HG03342 (cell line): ENCODE data around the gene PLCH2.

Experiments used
- ATAC-seq: cut with Tn5 transposase; IDR thresholded peaks from one replicate; pipeline ENCODE4 v1.9.1; 2021; ENCODE audit warnings: mild to moderate bottlenecking, moderate library complexity; ENCODE audit not compliant: unreplicated experiment

PLCH2 gene

DNA sequence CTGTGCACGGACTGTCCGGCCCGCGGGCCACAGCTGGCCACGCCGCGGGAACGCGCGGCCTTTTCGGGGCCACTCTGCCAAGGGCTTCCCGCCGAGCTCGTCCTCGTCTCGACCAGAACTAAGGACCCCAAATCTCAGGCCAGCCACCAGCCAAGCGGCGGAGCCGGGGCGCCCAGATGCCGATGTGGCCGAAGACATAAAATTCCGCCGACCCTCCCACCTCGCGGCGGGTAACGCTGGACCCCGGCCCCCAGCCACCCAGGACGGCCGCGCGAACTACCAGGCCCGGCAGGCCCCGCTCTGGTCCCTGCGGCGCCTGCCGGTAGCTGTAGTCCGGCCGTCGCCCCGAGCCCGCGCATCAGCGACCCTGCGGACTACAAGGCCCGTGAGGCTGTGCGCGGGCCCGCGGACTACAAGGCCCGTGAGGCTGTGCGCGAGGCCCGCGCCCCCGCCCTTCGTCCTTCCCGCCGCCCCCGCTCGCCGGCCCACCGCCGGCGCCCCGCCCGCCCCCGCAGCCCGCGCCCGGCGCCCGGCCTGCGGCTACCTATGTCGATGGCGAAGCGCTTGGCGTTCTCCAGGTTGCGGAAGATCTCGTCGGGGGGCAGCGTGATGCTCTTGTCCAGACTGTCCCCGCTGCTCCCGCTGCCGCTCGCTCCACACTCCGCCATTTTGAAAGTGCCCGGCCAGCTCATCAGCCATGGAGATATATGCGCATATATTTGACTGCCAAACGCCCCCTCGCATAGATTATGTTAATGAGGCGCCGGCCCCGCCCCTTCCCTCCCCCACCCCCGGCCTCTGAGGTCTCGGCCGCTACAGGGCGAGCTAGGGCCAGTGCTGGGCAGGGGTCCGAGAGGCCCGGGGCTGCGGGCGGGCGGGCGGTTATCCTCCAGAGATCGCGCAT, 50.1 kb downstream of the PLCH2 start, which contains the start of gene PANK4:
PANK4 (minus strand) TSS at position 677 of the 904 bp plus-strand sequence; CDS start at position 668, 9 bp downstream.
- peak; percentile 87 for ATAC-seq

DNA sequence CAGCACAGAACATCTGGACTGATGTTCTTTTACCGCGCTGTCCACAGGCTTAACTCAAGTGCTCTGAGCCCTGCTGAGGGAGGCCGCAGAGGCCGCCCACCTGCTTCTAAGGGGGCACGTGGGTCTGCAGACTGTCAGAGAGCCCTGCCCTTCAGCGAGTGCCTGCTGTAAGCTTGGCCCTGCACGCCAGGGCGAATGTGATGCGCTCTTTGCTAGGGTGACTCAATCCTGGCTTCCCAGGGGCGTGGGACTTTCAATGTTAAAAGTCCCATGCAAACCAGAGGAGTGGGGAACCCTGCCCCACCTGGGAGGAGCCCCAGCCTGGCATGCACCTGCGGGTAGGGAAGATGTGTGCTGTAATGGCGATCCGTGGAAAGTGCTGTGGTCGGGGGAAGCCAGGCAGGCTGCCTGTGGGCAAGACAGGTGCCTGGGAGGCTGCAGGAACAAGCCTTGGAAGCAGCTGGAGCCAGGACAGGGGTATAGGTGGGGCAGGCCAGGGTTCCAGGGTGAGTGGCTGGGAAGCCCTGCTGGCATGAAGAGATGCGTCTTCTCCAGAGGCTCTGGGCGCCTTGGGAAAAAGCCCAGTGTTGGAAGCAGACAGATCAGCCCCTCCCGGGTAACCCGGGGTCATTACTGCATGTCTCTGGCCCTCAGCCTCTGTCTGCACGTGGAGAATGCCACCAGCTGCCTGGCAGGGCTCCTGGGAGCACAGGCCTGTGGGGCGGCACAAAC, 50.9 kb downstream of the PLCH2 start:
- ATAC-seq, result peak; percentile 25

DNA sequence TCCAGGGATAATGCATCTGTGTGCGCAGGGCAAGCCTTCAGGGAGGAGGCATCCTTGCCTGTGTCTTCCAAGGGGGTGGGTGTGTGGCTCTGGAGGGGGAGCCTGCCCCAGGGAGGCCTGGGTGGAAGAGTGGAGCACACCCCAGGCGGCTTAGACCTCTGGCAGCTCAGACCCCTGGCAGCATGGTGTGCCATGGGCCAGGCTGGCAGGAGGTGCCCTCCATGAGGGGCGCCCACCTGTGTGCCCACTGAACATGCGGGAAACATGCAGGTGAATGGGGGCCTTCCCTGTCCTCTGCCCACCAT, 51.4 kb downstream of the PLCH2 start:
- ATAC-seq, result no peak

DNA sequence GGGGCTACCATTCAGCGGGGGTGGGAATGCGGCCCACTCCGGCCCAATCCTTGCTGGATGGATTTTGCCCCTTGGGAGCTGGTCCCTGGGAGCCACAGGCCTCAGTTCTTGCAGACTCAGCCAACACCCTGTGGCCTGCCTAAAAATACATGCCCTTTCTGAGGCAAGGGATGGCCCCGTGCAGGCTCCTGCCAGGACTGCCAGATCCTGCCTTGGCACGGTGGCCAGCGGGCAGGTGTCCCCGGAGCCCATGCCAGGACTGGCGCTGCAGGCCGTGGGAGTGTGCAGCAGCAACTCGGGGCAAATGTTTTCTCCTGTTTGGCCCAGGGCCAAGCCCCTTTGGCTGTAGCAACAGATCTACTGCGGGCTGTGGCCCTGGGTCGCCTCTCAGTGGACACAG, 51.9 kb downstream of the PLCH2 start:
- no peak for ATAC-seq

DNA sequence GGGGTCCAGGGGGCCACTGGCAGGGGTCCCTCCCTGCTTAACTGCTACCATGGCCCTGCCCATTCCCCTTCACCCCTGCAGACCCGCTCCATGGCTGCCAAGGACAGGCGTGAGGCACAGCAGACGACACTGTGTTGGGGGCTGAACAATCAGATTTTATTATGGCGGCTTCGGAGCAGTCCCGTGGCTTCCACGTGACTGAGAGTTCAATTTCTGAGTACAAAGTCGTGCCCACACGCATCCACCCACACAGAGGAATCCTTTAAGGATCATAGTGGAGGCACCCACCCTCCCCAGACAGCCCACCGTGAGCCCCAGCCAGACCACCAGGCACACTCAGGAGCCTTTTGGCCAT, 52.5 kb downstream of the PLCH2 start:
- ATAC-seq, result no peak

DNA sequence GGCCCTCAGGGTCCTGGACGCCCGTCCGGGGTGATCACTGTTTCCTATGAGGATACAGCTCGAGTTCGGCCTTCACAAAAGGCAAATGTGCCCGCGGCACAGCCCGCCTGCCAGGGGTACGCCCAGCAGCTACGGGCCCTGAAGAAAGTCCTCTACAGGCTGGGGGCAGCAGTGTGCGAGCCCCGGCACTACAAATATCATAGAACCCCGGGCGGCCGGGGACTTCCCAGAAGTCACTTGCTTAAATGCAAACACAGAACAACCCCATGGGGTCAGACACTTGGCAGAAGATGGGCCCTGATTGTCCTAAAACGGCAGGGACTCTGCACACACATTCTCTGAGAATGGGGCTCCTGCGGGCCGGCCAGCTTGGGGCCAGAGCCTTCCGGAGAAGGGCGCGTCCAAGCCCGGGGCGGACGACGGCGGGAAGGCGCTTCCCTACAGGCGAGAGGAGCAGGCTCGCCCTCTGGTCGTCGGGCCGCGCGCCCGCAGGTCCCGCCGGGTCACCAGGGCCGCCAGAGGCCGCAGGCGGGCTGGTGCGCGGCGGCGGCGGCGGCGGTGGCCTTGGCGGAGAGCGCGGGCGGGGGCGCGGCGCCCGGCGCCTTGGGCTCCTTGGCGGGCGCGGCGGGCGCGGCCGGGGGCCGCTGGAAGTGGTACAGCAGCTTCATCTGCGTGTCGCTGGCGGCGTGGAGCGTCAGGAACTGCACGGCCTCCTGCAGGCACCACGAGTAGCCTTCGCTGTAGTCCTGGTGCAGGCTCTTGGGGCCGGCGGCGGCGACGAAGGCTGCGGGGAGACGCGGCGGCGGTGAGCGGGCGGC, 53.1 kb downstream of the PLCH2 start:
- ATAC-seq, result no peak

DNA sequence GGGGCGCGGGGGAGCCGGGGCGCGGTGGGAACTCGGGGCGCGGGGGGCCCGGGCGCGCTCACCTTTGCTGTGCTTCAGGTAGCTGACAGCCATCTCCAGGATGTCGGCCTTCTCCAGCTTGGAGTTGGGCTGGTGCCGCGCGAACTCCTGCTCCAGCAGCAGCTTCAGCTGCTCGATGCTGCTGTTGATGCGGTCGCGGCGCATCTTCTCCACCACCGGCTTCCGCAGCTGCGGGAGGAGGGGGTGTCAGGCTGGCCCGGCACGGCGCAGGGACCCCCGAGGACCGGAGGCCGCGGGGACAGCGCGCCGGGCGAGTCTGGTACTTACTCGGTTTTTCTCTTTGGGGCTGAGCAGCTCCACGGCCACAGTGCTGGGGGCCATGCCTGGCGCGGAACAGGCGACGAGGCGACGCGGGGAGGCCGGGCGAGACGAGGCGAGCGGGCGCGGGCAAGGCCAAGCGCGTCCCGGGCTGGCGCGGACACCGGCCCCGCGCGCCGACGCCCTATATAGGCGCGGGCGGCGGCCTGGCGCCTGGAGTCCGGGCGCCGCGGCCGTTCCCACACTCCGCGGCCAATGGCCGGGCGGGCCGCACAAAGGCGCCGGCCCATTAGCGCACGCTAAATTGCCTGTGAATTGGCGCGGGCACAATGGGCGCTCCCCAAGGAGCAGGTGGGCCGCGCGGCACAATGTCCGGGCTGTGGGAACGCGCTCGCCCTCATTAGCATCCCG, 53.9 kb downstream of the PLCH2 start, which contains the start of gene HES5:
HES5 (minus strand) TSS at position 480 of the 729 bp plus-strand sequence; CDS start at position 381, 99 bp downstream.
- ATAC-seq, result no peak

DNA sequence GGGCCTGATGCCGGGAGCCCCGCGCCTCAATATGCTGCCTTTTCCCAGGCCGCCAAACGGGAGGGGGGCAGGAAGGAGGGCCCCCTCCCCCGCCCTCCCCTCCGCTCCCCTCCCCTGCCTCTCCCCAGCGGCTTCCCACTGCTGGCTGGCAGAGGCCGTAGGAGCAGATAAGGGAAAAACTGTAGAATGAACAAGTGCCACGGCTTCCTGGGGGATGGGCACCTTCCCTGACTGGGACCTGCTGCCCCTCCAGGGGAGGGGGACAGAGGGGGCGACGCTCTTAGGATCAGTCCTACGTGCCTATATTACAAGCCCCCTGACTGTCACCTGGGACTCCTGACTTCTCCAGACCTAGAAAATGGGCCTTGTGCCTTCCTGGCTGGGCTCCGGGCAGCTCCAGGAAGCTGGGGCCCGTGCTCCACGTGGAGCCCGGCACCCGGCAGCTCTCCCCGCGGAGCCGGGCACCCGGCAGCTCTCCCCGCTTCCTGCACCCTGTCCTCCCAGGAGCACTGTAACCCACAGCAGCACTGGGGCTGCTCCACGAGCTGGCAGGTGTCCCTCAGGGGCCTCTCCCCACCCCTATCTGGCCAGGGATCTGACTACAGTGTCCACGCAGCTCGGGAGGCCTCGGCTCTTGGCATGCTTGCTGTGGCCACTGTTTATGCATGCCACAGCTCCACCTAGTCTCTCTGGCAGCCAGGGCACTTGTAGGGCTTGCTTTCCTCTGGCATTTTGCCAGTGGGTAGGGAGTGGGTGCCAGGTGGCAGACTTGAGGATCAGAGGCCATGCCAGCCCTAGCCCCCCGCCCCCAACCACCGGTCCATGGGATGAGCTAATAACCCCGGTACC, 54.6 kb downstream of the PLCH2 start:
- no peak for ATAC-seq

DNA sequence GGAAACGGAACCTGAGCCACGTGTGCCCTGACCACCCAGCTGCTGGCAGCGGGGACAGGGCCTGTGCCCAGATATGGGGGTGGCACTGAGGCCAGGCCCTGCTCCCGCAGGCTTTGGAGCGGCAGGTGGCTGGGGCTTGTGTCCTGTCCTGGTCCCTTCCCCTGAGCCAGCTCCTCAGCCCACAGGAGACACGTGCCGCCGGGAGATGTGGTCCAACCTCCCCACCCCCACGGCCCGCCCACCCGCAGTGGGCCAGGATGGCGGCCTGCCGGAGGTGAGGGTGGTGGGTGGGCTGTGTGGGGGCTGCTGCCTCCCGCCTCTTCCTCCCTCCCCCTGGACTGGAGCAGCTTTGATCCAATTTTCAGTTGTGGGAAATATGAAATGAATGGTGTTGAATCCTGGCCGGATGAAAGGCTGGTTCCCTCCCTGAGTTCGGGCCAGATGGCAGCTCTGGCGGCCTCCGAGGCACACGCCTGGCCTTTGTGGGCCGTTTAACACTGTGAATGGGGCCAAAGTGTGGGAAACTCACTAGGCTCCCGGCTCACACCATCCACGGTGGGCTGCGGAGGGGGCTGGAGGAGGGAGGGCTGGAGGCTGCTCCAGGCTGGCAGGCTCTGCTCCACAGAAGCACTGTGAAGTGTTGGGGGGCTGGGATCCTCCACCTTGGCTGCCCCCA, 56.5 kb downstream of the PLCH2 start:
- ATAC-seq, result no peak

DNA sequence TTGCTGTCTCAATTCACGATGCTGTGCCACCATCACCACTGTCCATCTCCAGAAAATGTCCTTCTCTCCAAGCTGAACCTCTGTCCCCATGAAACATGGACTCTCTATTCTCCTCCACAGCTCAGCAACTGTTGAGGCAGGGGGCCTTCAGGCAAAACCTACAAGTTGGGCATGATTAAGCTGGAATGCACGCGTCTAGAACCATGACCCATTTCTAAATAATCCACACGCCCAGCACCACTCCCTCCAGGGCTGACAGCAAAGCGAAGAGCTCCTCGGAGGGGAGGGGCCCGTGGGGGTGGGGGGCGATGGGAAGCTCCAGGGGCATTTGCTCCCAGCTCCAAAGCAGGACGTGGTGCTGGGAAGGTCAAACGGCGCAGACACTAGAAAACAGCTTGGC, 57.3 kb downstream of the PLCH2 start:
- ATAC-seq, result no peak

DNA sequence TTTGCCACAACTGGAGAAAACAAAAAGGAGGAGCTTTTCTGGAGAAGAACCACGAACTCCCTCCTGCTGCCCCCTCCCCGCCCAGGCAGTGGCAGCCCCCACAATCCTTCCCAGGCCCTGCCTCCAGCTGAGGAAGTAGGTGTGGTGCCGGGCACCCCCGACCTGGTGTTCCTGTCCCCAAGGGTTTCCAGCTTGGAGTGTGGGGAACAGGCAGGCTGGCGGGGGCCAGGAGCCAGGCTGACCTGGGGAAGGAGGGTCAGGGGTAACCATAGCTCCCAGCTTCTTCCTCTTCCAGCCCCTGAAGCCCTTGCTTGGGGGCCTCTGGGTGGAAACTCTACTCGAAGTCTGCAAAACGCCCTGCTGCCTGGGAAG, 58.2 kb downstream of the PLCH2 start:
- no peak for ATAC-seq

DNA sequence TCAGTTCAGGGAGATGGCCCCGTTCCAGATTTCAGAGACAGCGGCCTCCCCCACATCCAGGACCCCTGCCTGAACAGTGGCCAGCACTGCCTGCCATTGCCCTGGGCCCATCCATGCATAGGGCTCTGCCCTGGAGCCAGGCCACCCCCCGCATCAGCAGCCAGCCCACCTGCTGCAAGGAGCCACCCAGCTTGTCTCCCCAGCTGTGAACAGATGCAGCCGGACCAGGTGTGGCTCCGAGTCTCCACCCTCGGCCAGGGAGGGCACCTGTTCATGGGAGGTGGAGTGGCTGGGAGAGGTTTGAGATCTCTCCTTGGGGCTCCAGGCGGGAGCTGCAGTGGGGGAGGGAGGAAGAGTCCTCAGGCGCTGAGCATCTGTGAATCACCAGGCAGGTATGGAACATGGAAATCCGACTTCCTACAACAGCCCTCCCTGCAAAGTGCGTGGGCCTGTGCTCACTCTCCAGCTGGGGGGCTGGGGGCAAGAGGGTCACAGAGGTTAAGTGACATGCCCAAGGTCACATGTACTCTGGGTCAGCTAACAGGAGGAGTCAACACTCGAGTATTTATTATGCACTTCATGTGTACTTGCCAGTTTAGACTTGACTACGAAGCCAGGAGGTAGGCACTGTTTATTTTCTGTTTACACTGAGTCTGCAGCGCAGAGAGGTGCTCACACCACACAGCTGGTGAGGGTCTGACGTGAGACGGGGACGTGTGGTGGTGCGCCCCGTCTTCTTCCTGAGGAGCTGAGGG, 58.8 kb downstream of the PLCH2 start:
- ATAC-seq, result no peak

DNA sequence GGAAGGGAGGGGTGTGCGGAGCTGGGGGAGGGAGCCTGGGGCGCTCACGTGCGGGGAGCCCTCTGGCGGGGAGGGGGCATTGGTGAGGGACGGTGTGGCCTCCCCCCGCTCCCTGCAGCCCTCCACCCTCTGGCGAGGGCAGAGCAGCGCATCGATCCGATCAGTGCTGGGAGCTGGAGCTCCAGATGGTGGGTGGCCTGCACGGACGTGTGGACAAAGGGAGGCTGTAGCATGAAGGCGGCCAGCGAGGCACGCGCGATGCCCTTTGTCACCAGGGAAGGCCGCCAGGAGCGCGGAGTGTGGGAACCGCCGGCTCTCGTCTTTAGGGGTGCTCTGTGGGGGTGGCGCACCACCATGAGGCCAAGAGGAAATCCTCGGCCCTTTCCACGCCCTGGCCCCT, 59.4 kb downstream of the PLCH2 start:
- no peak for ATAC-seq

DNA sequence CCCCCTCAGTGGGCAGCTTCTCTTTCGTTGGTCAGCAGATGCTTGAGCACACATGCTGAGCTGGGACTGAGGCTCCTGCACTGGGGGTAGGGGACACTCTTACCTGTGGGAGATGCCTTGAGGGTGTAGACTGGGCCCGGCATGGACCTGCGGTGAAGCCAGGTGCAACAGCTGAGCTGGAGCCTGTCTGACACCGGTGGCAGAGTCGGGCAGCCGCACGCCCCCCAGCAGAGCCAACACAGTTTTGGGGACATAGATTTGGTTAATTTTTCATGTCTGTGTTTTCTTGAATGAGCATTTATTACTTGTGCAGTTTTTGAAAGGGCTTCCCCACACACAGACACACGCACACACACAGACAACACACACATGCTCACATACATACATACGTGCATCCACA, 59.9 kb downstream of the PLCH2 start:
- ATAC-seq, result no peak

DNA sequence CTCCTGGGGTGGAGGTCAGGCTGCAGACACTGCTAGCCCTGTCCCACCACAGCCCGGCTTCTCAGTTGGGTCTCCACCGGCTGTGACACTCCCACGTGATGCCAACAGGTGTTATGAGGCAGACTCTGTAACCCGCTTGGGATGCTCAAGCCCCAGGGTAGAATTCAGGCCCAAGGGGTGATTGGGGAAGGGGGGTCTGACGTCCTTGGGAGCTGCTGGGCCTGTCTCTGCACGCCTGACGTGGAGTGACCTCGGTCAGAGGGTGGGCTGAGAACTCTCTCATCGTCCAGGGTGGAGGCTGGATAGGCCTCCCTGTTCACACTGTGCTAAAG, 61.7 kb downstream of the PLCH2 start:
- no peak for ATAC-seq

DNA sequence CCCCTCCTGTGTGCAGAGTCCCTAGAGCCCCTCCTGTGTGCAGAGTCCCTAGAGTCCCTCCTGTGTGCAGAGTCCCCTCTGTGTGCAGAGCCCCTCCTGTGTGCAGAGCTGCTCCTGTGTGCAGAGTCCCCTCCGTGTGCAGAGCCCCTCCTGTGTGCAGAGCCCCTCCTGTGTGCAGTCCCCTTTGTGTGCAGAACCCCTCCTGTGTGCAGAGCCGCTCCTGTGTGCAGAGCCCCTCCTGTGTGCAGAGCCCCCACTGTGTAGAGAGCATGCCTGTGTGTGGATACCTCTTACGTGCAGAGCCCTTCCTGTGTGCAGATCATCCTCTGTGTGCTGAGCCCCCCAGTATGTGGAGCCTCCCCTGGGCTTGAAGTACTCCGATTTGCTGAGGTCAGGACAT, 62.3 kb downstream of the PLCH2 start:
- no peak for ATAC-seq

DNA sequence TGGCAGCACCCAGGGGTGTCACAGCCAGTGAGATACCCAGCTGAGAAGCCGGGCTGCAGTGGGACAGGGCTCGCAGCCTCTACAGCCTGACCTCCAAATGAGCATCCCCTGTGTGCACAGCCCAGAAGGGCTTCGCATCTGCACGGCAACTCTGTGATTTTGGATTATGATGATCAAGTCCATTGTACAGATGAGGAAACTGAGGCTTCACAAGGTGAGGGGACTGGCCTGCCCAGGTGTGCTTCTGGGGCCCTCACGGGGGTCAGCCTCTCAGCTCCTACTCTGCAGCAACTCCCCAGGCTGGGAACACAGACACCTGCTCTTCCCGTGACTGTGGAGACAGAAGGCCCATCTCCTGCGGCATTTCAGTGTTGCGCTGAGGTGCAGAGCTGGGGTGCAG, 62.8 kb downstream of the PLCH2 start:
- no peak for ATAC-seq

DNA sequence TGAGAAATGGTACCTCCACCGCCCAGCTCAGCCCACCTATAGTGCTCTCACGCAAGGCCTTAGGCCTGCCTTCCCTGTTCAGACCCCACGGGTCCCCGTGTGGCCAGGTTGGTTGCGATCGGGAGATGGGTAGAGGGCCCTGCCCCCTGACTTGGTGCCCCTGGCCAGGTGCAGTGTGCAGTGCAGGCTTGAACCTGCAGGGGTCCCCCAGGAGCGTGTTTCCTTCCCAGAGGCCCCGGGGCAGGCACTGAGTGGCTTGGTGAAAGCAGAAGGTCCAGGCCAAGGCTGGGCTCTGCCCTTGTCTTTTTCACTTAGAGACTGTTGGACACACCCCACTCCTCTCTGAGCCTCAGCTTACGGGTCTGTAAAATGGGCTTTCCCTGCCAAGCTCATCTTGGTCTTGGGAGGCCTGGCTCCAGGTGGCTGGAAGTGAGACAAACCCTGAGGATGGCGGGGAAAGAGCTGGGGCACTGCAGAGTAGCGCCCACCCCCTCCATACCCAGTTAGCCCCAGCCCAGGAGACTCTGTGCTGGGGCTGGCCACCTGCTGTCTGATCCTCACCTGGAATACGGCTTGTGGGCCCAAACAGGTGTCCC, 63.3 kb downstream of the PLCH2 start:
- no peak for ATAC-seq
